HG03103 (cell line): Measurements from ENCODE around the gene CBLC.
"Not testable (repeated sequence)": the region's sequence is repeated elsewhere in the genome, so short reads cannot be mapped to it uniquely, and the experiment has no call there.

Source experiments
- ATAC-seq: cut with Tn5 transposase; IDR thresholded peaks from one replicate; pipeline ENCODE4 v1.9.1; 2021; ENCODE audit warnings: low read depth; ENCODE audit not compliant: unreplicated experiment

The CBLC gene

DNA sequence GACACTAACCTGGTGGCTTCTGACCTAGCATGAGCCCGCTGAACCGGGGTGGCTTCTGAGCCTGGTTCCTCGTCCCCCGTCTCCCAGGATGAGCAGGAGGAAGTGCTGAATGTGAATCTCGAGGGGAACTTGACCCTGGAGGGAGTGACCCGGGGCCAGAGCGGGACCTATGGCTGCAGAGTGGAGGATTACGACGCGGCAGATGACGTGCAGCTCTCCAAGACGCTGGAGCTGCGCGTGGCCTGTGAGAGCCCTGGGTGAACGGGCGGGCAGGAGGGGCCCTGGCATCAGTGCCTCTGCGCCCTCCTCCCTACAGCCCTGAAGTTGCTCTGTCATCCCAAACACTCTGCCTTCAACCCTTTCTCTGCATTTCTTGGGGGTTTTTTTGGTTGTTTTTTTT is 36.8 kb downstream of the CBLC start:
- no peak for ATAC-seq

DNA sequence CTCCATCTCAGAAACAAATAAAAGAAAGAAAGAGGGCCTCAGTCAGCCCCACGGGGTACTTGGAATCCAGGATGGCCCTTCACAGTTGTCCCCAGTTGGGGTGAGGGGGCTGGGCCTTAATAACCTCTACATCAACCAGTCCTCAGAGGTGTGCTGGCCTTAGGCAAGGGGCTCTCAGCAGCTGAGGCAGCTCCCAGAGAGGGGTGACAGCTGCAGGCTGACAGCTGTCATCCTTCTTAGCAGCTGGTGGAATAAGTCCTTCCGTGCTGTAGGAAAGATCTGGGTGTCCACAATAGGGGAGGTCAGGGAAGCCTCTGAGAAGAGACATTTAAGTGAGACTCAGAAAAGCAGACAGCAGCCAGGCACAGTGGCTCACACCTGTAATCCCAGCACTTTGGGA is 38.6 kb downstream of the CBLC start:
- ATAC-seq, result no peak

DNA sequence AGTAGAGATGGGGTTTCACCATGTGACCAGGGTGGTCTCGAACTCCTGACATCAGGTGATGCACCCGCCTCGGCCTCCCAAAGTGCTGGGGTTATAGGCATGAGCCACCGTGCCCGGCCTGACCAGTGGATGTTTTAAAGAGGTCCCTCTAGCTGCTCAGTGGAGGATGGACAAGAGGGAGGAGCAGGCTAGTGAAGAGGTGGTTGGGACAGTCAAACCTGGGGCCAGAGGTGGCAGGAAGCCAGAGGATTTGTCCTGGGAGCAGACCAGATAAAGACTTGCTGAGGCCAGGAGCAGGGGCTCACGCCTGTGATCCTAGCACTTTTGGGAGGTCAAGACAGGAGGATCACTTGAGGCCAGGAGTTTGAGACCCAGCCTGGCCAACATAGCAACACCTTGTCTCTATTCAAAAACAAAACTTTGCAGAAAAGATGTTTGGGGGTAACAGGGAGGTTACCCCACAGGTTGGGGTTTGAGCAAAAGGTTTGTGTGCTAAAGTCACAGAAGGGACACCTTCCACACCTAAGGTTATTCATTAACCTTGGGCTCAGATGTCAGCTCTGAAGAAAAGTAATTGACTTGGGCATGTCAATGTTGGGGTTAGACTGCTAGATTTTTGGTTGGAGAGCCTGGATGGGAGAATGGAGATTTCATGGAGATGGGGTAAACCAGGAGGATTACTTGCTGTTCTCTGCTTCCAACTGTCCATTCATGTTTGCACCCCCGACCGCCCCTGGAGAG is 40.2 kb downstream of the CBLC start:
- ATAC-seq, result no peak

DNA sequence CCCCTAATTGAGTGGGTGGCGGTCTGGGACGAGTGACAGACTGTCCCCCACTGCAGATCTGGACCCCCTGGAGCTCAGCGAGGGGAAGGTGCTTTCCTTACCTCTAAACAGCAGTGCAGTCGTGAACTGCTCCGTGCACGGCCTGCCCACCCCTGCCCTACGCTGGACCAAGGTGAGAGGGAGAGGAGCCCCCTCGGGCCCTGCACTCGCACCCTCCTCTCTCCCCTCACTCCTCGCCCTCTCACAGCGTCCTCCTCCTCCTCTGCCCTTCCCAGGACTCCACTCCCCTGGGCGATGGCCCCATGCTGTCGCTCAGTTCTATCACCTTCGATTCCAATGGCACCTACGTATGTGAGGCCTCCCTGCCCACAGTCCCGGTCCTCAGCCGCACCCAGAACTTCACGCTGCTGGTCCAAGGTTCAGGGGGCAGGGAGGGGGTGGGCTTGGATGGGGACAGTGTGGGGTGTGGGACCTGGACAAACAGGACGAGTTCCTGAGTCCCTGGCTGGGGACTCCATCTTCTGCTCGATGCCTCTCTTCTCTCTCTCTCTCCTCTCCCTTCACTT is 40.9 kb downstream of the CBLC start:
- no peak for ATAC-seq

DNA sequence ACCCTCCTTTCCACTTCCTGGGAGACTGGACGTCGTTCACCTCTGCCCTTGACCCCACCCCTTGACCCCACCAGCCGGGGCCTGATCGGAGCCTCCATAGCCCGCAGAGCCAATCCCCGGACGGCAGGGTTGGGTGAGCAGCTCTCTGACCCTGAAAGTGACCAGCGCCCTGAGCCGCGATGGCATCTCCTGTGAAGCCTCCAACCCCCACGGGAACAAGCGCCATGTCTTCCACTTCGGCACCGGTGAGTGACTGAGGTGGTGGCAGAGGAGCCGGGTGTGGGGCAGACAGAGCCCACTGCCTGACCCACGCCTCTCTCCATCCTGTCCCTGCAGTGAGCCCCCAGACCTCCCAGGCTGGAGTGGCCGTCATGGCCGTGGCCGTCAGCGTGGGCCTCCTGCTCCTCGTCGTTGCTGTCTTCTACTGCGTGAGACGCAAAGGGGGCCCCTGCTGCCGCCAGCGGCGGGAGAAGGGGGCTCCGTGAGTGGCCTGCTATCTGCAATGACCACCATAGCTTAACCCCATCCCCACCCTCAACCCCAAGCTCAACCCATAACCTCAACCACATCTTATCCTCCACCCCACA is 41.6 kb downstream of the CBLC start:
- no peak for ATAC-seq

DNA sequence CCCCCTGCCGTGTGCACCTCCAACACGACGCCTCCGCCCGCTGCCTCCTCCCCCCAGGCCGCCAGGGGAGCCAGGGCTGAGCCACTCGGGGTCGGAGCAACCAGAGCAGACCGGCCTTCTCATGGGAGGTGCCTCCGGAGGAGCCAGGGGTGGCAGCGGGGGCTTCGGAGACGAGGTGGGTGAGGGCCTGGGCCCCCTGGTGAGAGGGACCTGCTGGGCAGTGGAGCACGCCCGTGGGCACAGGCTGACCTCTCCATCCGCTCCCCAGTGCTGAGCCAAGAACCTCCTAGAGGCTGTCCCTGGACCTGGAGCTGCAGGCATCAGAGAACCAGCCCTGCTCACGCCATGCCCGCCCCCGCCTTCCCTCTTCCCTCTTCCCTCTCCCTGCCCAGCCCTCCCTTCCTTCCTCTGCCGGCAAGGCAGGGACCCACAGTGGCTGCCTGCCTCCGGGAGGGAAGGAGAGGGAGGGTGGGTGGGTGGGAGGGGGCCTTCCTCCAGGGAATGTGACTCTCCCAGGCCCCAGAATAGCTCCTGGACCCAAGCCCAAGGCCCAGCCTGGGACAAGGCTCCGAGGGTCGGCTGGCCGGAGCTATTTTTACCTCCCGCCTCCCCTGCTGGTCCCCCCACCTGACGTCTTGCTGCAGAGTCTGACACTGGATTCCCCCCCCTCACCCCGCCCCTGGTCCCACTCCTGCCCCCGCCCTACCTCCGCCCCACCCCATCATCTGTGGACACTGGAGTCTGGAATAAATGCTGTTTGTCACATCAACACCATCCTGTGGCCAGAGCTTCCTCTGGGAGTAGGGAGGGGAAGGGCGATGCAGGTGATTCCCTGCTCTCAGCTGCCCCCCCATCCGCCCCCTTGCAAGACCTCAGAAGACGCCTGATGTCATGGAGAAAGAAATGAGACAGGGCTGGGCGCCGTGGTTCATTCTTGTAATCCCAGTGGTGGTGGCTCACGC is 43.2 kb downstream of the CBLC start:
- ATAC-seq, result no peak

DNA sequence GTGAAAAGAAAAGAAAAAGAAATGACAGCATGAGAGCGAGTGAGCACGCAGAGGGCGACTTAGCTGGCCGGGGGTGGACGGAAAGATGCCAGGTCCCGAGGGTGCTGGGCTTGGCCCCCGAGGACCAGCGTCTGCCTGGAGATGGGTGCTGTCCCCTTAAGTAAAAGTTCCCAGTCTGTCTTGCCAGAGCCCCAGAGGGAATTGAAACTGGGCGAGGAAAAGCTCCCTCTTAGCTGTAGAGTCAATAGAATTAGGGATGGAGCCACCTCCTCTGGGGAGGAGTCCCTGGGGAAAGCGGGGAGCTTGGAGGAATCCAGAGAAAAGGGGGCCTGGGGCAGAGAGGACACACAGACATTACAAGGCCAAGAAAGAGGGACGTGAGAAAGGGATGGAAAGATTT is 44.5 kb downstream of the CBLC start:
- ATAC-seq, result no peak

DNA sequence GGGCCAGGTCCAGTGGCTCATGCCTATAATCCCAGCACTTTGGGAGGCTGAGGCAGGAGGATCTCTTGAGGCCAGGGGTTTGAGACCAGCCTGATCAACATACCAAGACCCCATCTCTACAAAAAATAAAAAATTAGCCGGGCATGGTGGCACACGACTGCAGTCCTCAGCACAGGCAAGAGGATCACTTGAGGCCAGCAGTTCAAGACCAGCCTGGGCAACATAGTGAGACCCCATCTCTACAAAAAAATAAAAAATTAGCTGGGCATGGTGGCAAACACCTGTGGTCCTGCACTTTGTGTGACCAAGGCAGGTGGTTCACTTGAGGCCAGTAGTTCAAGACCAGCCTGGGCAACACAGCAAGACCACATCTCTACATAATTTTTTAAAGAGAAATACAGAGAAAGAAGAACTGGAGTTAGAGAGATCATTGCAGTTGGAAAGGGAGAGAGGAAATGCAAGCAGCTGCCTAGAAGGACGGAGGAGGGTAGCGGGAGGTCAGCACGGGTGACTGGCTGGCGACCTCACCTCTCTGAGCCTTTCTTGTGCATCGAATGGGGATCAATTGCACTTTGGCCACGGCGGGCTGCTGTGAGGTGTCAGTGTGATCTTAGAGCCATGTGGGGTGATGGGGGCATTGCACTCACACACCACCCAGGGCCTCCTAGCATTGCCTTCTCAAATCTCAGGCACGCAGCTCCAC is 45.1 kb downstream of the CBLC start:
- ATAC-seq, result no peak

DNA sequence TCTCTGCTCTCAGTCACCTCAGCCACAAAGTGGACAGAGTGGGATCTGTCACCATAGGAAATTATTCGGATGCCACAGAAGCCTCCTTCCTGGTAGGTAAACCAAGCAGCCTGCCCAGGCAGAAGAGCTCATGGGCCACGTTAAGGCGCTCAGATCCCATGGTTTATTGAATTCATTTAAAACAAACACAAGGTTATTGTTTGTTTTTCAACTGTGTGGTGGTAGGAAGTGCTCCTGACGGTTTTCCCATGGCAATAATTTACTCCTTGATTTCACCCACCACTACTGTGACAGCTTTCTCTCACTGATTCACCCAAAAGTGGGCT is 45.6 kb downstream of the CBLC start:
- ATAC-seq, result no peak

DNA sequence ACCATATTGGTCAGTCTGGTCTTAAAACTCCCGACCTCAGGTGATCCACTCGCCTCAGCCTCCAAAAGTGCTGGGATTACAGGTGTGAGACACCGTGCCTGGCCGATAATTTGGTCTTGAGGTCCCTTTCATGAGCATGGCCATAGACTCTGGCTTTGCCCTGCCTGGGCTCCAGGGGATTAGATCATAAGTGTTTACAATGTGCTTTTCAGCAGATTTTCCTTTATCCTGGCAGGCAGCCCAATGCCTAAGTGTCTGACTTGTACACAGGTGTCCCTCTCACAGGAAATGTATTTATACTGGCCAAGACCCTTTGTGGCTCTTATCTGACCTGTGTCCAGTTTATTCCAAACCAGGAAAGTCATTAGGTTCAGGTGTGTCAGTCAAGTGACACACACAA is 47.1 kb downstream of the CBLC start:
- no peak for ATAC-seq

DNA sequence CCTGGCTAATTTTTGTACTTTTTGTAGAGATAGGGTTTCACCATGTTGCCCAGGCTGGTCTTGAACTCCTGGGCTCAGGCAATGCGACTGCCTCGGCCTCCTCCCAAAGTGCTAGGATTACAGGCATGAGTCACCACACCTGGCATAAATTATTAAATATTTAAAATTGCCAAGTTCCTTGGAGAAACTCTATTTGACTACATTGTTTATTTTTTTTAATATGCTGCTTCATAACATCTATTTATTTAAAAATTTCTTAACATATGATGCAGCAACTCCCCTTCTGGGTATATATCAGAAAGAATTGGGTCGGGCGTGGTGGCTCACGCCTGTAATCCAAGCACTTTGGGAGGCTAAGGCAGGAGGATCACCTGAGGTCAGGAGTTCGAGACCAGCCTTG is 55.2 kb downstream of the CBLC start:
- ATAC-seq, result not testable (repeated sequence)

DNA sequence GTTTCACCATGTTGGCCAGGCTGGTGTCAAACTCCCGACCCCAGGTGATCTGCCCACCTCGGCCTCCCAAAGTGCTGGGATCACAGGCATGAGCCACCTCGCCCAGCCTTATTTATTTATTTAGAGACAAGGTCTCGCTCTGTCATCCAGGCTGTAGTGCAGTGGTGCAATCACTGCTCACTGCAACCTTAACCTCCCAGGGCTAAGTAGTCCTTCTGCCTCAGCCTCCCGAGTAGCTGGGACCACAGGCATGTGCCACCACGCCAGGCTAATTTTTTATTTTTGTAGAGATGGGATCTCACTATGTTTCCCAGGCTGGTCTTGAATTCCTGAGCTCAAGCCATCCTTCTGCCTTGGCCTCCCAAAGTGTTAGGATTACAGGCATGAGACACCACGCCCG is 56.7 kb downstream of the CBLC start:
- not testable (repeated sequence) for ATAC-seq

DNA sequence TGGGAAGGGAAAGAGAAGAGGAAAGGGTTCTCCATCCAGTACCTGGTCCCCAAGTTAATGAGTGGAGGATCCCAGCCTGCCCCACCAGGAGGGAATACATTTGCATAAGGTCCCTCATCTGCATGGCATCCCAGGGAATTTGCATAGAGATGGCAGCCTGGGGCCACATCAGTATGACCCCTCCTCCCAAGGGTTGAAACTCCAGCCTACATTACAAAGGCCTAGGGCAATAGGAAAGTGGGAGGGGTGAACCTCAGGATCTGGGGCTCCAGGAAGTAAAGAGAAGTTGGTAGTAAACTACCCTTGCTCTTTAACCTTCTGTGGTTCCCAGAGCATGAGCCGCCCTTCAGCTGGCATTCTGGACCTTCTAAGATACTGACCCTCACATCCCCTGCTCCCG is 61.6 kb downstream of the CBLC start:
- ATAC-seq, result no peak

DNA sequence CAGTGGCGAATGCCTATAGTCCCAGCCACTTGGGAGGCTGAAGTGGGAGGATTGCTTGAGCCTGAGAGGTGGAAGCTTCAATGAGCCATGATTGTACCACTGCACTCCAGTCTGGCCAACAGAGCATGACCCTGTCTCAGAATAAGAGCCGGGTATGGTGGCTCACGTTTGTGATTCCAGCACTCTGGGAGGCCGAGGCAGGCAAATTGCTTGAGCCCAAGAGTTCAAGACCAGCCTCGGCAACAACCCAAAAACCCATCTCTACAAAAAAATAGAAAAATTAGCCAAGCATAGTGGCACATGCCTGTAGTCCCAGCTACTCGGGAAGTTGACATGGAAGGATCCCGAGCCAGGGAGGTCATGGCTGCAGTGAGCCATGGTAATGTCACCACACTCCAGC is 63.1 kb downstream of the CBLC start:
- ATAC-seq, result no peak

DNA sequence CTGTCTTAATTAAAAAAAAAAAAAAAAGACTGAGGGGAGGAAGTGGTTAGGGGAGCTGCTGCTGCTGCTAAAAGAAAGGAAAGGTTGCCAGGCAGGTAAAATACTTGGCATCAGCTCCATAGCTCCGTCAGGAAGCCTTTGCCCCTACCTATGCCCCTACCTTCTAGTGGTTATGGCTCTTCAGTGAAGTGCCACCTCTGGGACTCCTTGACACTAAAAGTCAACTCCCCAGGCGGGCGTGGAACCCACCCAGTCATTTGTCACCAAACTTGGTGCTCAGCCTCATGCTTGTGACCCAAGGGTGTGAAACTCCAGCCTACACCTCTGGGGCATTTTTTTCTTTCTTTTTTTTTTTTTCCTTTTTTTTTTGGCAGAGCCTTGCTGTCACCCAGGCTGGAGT is 63.5 kb downstream of the CBLC start:
- no peak for ATAC-seq

DNA sequence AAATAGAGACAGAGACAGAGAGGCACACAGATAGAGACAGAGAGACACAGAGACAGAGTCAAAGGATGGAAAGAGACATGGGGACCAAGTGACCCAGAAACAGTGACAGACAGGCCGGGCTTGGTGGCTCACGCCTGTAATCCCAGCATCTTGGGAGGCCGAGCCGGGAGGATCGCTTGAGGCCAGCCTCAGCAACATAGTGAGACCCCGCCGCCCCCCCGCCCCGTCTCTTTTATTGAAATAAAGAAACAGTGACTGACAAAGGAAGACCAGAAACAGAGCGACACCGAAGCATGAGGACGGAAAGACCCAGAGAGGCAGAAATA is 67.6 kb downstream of the CBLC start:
- ATAC-seq, result no peak

DNA sequence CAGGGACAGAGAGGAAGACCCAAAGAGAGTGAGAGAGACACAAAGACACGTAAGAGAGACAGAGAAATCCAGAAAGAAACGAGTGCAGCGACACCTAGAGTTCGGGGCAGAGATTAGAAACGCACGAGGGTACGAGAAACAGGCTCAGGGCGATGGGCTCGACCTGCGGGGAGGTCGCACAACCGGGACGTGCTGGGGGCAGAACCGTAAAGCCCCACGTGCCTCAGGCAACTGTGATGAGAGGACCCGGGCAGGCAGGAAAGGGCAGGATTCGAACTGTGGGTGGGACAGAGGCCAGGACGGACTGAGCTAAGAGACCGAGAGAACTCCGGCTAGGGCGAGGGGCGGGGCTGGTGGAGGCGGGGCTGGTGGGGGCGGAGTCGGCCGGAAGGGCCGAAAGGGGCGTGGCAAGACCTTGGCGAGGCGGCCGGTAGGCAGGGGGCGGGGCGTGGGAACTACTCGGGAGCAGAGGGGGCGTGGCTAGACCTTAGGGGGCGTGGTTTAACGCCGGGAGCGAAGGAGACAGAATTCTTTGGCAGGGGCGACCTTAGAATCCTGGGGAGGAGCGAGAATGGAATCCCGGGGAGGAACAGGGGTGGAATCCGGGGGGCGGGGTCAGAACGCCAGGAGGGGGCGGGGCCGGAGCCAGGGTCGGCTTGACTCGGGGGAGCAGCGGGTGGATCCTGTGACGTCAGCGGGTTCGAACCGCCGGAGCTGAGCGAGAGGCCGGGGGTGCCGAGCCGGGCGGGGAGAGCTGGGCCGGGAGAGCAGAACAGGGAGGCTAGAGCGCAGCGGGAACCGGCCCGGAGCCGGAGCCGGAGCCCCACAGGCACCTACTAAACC is 68.1 kb downstream of the CBLC start, which contains the start of gene NECTIN2:
TSS of gene NECTIN2 (plus strand) at position 686 of the 843 bp plus-strand sequence. CDS start 229 bp downstream, outside the sequence.
- ATAC-seq, result no peak

DNA sequence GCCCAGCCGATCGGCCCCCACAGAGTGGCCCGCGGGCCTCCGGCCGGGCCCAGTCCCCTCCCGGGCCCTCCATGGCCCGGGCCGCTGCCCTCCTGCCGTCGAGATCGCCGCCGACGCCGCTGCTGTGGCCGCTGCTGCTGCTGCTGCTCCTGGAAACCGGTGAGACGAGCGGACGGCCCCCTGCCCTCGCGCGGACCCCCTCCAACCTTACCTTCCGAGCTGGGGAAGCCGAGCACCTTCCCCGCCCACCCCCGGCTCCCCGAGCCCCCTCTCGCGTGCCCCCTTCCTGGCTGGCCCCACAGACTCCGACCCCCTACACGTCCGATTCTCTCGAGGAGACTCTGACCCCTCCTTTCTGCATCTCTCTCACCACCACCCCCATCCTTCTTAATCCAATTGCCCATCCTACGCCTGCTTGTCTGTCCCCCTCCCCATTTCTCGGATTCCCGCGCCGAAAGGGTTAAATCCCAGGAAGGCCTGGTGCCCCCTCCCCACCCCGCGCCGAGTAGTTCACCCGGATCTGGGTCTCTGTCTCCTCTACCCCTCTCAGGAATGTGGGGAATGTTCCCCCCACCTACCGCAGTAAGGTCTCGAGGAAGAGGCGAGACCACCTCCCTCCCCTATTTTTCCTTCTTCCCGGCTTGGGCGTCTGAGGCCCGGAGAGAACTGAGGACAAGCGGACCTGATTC is 68.9 kb downstream of the CBLC start:
- no peak for ATAC-seq
